Astrocyte of the cerebellum (primary cell): ENCODE data around the gene RBM38.

ENCODE experiments used
- DNase-seq: peaks from one replicate; pipeline ENCODE4 v3.0.0-alpha.2; 2011; ENCODE audit warnings: low read depth
- H3K4me3 ChIP-seq: 2 replicates; pipeline ENCODE4 v1.5.1; 2011; ENCODE audit warnings: mild to moderate bottlenecking, low read depth, low read length, moderate library complexity
- in situ Hi-C: cut with HindIII; loops from 2 replicates; pipeline ENCODE4 v1.10.0; 2017; ENCODE audit warnings: low sequenced_read_pairs
- TF ChIP-seq, protein P1 (sequence below): IDR thresholded peaks from 2 replicates; pipeline ENCODE4 v1.5.1; 2012; ENCODE audit warnings: low read length, low read depth, moderate library complexity, mild to moderate bottlenecking; ENCODE audit errors: missing control alignments

RBM38 gene

GRCh38 chr20:57380081-57380750, 11.0 kb upstream of the RBM38 start:
- TF ChIP-seq, protein P1, sequence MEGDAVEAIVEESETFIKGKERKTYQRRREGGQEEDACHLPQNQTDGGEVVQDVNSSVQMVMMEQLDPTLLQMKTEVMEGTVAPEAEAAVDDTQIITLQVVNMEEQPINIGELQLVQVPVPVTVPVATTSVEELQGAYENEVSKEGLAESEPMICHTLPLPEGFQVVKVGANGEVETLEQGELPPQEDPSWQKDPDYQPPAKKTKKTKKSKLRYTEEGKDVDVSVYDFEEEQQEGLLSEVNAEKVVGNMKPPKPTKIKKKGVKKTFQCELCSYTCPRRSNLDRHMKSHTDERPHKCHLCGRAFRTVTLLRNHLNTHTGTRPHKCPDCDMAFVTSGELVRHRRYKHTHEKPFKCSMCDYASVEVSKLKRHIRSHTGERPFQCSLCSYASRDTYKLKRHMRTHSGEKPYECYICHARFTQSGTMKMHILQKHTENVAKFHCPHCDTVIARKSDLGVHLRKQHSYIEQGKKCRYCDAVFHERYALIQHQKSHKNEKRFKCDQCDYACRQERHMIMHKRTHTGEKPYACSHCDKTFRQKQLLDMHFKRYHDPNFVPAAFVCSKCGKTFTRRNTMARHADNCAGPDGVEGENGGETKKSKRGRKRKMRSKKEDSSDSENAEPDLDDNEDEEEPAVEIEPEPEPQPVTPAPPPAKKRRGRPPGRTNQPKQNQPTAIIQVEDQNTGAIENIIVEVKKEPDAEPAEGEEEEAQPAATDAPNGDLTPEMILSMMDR: no peak
- DNase-seq: no peak
- no peak overlapping the region for H3K4me3 ChIP-seq
- in situ Hi-C loops: no loop called here

- in situ Hi-C loops: no loop called here
- TF ChIP-seq, protein P1: peak; percentile 92
- DNase-seq: peak; percentile 46
- H3K4me3 ChIP-seq: no peak overlapping the region
Measured at GRCh38 chr20:57381596-57382503, 9.3 kb upstream of the RBM38 start.

DNA sequence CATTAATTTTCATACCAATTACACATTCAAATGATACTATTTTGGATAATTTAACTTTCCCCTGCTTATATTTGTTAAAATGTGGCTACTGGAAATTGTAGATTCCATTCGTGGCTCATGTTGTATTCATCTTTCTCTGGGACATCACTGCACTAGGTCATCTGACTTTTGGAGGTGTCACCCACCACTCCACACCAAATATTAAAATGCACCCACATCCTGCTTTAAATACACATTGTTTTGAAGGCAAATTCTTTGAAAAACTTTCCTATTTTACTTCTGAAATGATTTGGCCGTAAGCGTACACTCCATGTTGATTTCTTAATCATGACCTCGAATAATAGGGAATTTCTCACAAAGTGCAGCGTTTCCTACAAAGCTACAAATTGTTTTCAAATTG, 8.7 kb upstream of the RBM38 start:
- no peak for DNase-seq
- in situ Hi-C loops: no loop called here
- TF ChIP-seq, protein P1: no peak

GRCh38 chr20:57383447-57384347, 7.5 kb upstream of the RBM38 start:
- no peak for DNase-seq
- TF ChIP-seq, protein P1: no peak
- in situ Hi-C loops: no loop called here
- no peak overlapping the region for H3K4me3 ChIP-seq

More for the DNA sequence above, 8.7 kb upstream of the RBM38 start:
- no peak overlapping the region for H3K4me3 ChIP-seq

GRCh38 chr20:57384486-57384885, 6.7 kb upstream of the RBM38 start:
- DNase-seq: no peak
- no peak overlapping the region for H3K4me3 ChIP-seq
- in situ Hi-C loops: no loop called here
- TF ChIP-seq, protein P1: no peak
